ENCODE data around the gene ATG4C. TPM values are rescaled to one million over a fixed set of nuclear protein-coding genes. Genes with fewer than 3 reads are reported as not detected.

Gene ATG4C
- total RNA-seq, 1 donor, result 13.5 TPM

GRCh38 chr1:62882201-62883104 lies 98.5 kb downstream of the ATG4C start:
- H3K4me3 ChIP-seq (ENCODE audit: low read depth, low read length), result no peak overlapping the region
- DNase-seq (ENCODE audit: low read depth), result no peak
- TF ChIP-seq, protein P1, sequence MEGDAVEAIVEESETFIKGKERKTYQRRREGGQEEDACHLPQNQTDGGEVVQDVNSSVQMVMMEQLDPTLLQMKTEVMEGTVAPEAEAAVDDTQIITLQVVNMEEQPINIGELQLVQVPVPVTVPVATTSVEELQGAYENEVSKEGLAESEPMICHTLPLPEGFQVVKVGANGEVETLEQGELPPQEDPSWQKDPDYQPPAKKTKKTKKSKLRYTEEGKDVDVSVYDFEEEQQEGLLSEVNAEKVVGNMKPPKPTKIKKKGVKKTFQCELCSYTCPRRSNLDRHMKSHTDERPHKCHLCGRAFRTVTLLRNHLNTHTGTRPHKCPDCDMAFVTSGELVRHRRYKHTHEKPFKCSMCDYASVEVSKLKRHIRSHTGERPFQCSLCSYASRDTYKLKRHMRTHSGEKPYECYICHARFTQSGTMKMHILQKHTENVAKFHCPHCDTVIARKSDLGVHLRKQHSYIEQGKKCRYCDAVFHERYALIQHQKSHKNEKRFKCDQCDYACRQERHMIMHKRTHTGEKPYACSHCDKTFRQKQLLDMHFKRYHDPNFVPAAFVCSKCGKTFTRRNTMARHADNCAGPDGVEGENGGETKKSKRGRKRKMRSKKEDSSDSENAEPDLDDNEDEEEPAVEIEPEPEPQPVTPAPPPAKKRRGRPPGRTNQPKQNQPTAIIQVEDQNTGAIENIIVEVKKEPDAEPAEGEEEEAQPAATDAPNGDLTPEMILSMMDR (IDR thresholded peaks at IDR 0.05; ENCODE audit: insufficient read depth, low read length), result no peak

DNA sequence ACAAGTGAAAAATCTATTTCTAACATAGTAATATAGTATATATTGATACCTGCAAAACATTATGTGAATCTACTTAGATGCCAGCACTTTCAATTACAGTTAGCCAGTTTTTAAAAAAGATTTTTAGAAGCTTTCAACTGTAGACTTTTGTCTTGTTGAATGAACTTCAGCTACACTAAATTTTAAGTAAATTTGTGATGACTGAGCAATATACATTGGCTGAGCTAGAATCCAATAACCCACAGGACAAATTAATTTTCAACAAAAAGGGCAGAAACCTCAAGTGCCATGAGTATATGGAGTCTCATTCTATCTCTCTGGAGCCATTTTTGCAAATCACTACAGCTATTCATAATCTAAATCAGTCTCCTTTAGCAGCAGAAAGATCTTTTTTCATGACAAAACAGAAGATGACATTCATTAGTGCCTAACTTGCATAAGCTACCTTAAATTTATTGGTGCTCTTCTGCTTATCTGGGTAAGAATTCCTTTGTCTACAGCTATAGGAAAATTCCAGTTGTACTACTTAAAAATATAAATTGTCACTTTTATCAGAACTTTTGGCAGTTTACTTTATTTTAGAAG lies 100.3 kb downstream of the ATG4C start:
- no peak overlapping the region for H3K4me3 ChIP-seq (ENCODE audit: low read depth, low read length)
- TF ChIP-seq, protein P1 (IDR thresholded peaks at IDR 0.05; ENCODE audit: insufficient read depth, low read length), result no peak
- DNase-seq (ENCODE audit: low read depth), result no peak

GRCh38 chr1:62887799-62888507 lies 104.0 kb downstream of the ATG4C start:
- no peak overlapping the region for H3K4me3 ChIP-seq (ENCODE audit: low read depth, low read length)
- TF ChIP-seq, protein P1 (IDR thresholded peaks at IDR 0.05; ENCODE audit: insufficient read depth, low read length), result no peak
- DNase-seq (ENCODE audit: low read depth), result no peak

DNA sequence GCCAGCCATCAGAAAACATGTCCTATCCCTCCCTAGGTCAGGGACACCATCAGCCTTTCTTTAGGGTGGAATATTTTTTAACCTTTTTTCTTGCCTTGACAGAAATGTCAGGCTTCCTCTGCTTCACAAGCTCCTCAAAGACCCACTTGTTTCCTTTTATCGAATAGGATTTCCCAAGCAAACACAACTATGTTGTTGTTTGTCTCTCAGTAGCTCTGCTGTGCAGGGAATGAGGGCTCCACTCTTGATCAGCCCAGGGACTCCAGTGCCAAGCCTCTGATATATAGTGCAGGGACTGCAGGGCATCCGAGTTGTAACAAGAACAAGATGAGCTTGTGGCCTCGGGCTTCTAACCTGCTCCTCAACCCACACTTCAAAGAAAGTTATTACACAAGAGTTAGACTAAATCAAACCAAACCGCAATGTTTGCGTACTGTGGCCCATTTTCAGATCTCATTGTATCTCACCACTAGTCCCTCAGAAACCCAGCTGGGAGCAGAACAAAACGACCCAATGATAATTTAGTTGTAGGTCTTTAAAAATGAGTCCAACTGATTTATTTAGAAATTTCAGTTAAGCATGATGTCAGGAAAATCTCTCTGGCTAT lies 108.1 kb downstream of the ATG4C start:
- no peak for DNase-seq (ENCODE audit: low read depth)
- TF ChIP-seq, protein P1 (IDR thresholded peaks at IDR 0.05; ENCODE audit: insufficient read depth, low read length), result no peak
- H3K4me3 ChIP-seq (ENCODE audit: low read depth, low read length), result no peak overlapping the region

DNA sequence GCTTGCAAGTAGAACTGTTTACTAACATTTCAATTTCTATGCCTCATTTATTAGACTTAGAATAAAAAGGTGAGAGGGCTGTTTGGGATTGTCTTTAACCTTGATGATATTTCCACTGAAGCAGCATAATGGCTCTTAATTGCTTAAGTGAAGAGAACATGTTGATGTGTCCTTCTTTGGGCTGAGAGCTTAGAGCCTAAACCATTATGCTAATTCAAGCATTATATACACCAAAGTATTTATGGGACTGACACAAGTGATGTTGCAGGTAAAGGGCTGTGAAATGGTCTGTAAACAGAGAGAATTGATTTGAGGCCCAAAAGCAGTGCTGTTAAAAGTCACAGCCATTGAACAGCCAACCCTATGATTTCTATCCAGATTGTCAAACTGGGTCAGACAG lies 113.9 kb downstream of the ATG4C start:
- DNase-seq (ENCODE audit: low read depth), result no peak
- TF ChIP-seq, protein P1 (IDR thresholded peaks at IDR 0.05; ENCODE audit: insufficient read depth, low read length), result no peak
- no peak overlapping the region for H3K4me3 ChIP-seq (ENCODE audit: low read depth, low read length)

- H3K4me3 ChIP-seq (ENCODE audit: low read depth, low read length), result no peak overlapping the region
- TF ChIP-seq, protein P1 (IDR thresholded peaks at IDR 0.05; ENCODE audit: insufficient read depth, low read length), result no peak
- DNase-seq (ENCODE audit: low read depth), result no peak
Measured at GRCh38 chr1:62900566-62900965, 116.6 kb downstream of the ATG4C start.

Data from fibroblast of the aortic adventitia (primary cell).